ENCODE results near the gene LAMA1.
"Not testable (repeated sequence)": the region's sequence is repeated elsewhere in the genome, so short reads cannot be mapped to it uniquely, and the experiment has no call there.

LAMA1 gene

DNA sequence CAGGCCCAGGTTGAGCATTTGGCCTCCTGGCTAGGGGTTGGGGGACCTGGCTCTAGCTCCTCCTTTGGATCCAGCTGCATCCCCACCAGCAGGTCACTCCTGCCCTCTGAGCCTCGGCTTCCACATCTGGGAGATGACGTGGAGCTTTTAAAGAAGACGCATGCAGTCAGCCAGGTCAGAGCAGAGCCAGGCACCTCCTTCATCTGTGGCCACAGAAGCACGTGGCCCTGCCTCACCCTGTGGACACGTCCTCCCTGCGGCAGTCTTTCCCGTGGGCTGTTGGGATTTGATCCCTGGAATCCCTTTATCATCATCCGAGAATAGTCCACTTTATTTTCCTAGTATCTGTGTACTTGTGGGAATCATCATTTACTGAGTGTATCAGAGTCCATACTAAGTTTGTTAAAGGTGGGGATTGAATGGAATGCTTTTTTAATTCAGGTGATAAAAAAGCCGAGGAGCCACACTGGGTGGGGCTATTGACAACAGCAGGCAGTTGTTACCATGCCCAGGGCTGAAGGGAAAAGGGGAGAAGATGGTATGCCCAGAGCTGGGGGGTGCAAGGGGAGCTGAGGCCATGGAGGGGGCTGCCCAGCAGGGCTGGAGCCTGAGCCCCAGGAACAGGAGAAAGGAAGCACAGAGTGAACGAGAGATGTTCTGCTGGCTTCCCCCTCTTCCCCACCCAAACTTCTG is 170.1 kb downstream of the LAMA1 start:
- DNase-seq: no peak

DNA sequence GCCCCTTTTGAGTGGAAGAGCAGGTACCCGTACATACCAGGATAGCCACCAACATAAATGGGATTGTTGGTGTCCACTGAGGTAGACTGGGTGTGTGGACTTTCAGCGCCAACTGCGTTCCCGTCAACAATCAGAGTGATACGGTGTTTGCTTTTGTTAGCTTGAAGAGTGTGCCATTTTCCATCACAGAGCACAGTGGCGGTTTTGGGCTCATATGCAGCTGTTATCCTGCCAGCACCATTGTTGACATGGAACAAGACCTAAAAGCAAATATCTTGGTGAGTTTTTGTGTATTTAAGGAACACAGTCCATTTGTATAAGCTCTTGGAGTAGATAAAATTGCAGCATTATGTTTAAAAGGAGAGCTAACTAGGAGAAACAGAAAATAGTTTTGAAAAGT is 174.5 kb downstream of the LAMA1 start:
- no peak for DNase-seq

DNA sequence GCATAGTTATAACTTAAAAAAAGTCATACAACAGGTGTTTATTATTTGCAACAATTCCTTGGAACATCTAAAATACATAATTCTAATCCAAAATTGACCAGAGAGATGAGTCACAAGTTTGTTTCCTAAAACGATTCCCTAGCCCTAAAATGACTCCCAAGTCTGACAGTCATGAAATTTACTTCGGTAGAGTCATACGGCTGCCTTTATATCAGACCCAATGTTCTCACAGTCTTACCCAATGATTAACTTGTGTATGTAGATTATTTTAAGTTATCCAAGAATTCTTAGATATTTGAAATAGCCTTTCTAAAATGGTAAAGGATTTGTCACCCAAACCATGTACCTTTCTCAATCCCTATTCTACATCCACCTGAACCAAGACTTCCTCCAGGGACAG is 174.9 kb downstream of the LAMA1 start:
- no peak for DNase-seq

DNA sequence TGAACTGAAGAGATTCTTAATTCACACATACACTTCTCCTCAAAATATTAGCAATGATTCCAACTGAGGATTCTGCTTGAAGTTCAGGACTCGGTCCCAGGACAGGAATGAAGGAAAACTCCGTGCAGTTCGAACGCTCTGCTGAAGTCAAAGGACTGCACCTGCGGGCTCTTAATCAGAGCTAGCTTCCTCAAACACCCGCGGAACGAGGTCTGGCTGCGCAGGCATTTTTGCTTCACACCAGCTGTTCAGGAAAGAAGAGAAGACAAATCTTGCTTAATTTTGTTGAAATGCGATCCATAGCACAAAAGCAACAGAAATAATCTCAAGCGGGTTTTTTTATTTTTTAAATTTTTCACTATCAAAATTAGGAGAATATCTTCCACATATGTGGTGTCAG is 175.6 kb downstream of the LAMA1 start:
- DNase-seq: no peak

DNA sequence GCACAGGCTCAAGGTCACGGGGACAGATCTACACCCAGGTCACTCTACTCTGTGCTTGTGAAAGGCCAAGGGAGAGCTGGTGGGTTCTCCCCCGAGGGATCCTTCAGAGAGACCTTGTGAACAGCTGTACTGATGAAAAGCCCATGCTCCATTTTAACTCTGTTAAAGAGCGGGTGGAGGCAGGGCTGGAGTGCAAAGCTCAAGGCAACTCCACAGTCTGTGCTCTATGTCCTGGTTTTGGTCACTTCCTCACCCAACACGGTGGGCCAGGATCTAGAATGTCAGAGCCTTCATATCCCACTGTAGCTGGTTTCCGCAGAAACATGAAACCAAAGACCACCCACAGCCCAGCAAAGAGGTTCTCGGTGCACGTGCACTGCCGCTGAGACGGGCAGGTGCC is 177.1 kb downstream of the LAMA1 start:
- DNase-seq: no peak

DNA sequence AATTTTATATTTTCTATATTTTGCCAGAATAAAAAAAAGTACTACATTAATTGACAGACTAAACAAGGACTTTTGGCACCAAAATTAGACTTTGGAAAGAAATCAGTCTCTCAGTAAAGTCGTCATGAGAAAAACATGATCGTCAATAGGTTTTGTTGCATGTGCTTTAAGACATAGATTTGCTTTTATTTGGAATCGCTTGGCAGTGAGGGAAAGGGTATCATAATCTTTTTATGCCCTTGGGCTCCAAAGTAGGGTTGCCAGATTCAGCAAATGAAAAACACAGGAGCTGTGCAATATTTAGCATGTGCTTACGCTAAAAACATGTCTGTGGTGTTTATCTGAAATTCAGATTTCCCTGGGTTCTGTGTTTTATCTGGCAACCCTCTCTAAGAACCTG is 177.6 kb downstream of the LAMA1 start:
- no peak for DNase-seq

DNA sequence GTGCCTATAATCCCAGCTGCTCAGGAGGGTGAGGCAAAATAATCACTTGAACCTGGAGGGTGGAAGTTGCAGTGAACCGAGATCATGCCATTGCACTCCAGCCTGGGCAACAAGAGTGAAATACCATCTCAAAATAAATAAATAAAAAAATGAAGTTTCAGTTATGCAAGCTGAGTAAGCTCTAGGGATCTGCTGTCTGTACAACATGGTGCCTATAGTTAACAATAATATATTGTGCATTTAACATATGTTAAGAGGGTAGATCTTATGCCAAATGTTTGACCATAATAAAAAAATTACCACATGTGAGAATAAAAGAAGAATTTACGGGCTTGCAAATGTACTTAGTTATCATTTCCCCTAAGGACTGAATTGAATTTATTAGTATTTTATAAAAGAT is 179.2 kb downstream of the LAMA1 start:
- not testable (repeated sequence) for DNase-seq

DNA sequence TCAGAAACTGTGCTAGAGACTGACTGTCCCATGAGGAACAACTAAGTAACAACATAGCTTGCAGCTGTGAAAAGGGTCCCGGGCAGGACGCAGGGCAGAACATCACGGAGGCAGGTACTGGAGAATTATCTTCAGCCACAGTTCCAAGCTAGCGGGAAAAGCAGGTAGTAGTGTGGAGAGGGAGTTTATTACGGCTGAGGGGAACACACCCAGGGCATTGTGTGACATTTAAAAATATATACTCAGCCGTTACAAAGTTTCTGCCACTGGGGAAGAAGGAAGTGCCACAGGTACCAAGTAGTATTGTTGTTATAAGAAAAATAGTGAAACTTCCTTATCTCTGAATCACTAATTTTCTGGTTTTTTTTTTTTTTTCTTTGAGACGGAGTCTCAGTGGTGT is 179.6 kb downstream of the LAMA1 start:
- no peak for DNase-seq

DNA sequence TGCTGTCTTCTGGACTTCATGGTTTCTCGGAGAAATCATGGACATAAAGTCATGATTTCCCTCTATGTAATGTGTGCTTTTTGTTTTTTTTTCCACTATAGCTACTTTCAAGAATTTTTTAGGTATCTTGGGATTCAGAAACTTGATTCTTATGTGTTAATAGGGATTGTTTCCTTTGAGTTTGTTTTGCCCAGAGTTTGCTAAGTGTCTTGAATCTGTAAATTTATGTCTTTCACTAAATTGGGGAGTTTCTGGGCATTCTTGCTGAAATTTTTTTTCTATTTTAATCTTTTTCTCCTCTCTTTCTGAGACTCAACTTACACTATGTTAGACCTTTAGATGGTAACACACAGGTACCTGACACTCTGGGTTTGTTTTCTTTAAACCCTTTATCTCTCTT is 182.7 kb downstream of the LAMA1 start:
- no peak for DNase-seq

DNA sequence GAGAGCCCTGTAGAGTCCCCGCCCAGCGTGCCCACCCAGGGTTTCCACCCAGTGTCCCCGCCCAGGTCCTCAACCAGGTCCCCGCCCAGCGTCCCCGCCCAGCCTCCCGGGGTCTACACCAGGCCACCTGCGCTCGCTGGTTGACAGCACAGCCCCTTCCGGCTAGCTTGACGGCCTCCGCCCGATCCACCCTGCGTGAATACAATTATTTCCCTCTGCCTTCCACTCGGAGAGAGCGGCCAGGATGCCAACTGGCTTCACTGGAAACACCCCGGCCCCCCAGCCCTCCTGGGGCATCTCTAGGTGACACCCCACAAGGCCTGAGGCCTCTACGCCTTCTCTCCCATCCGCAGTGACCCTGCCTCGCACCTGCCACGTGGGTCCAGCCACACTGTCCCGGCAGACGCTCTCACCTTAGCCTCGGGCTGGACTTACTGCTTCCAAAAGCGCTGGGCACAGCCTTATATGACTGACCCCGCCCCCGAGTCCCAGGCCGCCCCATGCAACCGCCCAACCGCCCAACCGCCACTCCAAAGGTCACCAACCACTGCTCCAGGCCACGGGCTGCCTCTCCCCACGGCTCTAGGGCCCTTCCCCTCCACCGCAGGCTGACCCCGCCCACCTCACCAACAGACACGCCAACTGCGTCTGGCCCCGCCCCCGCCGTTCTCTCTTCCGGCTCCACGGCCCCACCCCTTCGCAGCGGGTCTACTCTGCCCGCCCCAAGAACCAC is 188.1 kb downstream of the LAMA1 start:
- no peak for DNase-seq

DNA sequence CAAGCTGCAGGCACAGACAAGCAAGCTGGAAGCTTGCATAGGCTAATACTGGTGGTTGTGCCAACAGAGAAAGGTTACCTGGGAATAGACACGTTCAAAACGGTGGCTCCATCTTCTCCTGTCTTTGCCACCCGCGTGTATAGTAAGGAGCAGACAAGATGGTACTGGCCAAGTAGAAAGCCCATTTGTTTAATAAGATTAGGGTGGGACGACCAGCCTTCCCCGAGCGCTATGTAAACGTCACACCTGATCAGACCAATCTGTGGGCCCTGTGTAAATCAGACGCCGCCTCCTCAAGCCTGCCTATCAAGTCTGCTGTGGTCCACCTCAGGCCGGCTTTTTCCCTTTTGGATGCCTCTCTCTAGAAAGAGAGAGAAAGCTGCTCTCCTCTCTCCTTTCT is 189.2 kb downstream of the LAMA1 start:
- DNase-seq: no peak

DNA sequence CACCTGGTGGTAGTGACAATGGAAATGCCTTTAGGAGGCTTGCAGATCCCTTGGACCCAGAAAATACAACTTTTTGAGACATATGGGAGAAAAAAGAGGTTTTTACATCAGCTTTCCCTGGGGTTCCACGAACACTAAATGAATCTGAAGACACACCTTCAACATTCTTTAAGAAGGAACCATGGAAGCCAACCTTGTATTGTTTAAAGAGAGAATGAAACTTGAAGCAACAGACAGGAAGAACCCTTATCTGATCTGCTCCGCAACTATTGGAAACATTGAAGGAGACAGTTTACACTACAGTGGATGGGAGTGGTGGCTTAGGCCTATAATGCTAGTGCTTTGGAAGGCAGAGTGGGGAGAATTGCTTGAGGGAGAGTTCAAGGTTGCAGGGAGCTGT is 190.4 kb downstream of the LAMA1 start:
- DNase-seq: no peak

DNA sequence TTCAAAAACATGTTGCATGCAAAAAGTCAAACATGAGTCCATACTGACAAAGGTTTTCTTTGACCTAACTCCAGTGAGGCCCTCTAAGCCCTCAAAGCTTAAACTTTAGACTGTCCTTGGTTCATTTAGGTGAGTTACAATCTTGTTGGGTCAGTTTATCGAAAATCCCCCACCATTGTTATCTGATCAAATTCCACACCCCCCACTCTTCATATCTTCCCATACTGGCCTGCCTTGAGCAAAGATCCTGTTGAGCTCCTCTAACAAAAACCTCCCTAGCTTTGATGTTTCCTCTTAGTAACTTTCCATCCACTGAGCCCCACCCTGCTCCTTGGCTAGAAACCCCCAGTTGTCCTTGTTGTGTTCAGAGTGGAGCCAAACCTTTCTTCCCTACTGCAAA is 194.4 kb downstream of the LAMA1 start:
- DNase-seq: no peak

DNA sequence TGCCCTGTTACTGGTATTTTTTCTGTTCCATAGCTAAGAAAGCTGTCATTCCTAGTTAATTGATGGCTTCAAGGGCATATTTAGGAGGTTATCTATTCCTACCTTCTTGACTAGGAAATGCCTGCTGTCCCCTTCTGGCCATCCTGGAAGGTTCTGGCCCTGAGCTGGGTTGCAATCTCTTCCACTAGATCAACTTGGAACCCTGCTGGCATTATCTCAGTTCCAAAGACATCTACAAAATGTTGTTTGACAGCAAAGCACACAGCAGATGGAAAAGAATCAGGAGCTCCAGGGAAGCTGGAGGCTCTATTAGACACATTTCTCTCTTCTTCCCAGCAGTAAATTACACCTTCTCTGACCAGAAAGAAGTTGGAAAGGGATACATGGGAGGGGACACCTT is 196.0 kb downstream of the LAMA1 start:
- DNase-seq: no peak

DNA sequence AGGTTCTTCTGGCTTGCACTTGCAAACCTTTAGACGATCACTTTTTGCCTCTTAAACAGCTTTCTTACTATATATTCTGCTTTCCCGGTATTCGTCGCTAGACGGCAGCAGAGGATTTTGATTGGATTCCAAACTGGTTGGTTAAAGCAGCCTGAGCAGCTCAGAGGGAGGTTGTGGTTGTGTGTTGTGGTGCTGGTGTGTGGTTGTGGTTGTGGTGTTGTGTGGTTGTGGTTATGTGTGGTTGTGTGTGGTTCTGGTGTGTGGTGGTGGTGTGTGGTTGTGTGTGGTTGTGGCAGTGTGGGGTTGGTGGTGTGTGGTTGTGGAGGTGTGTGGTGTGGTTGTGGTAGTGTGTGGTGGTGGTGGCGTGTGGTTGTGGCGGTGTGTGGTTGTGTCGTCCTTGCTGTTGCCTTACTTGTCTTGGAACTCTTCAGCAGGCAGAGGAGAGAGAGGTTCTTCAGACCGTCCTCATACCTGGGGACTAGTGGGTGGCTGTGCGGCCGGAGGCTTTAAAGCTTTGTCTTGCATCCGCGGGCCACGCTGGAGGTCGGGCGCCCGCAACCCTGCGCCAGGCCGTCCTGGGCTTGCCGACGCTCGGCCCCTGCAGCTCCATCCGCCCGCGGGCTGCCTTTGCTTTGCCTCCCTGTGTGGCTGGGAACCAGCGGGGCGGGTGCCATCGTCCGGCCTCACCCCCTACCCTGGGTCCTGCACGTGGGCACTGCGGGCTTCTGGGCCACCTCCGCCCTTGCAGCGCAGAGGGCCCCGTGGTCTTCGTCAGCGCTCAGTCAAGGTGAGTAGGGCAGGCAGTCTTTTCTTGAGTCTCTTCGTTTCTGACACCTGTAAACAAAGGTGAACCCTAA is 197.3 kb downstream of the LAMA1 start:
- peak; percentile 76 for DNase-seq

DNA sequence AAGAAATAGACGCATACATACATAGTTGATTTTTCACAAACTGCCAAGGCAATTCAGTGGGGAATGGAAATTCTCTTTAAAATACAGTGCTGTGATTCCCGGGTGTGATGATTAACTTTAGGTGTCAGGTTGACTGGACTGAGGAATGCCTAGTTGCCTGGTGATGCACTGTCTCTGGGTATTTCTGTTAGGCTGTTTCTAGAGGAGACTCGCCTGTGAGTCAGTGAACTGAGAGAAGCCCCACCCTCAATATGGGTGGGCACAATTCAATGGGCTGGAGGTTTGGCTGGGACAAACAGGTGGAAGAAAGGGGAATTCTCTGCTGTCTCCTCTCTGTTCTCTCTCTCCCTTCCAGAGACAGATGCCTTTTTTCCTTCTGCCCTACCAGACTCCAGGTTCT is 200.5 kb downstream of the LAMA1 start:
- no peak for DNase-seq

DNA sequence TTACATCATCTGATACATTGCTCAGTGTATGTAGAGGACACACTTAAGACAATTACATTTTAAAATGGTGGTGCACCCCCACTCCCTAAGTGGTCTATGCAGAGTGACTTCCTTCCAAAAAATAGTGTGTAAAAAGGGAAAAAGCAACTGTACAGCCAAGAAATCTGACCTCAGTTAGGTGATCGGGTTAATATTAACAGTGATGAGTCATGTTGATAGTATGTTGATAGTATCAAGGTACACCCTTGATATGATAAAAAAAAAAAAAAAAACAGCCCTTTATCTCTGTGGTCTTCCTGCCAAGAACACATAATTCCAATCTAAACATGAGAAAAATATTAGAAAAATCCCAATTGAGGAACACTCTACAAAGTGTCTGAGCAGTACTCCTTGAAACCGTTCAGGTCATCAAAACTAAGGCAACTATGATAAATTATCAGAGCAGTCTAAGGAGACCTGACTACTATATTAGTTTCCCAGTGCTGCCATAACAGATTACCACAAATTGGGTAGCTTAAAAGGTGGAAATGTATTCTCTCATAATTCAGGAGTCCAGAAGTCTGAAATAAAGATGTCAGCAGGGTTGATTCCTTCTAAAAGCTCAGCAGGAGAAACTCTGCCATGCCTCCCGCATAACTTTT is 216.2 kb downstream of the LAMA1 start:
- DNase-seq: no peak

DNA sequence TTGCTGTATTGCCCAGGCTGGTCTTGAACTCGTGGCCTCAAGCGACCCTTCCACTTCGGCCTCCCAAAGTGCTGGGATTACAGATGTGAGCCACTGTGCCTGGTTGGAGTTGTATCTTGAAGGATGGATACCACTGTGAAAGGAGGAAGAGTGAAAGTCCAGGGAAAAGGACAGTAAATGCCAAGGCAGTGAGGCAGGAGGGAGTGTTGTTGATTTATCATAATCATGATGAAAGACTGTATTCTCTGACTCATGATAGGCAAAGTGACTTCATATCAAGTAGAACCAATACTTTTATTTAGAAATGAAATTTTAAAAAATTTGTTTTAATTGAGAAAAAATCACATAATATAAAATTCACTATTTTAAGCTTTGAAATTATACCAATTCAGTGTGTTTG is 225.8 kb downstream of the LAMA1 start:
- no peak for DNase-seq
